Breast epithelium (tissue), 4 donors: ENCODE data around the gene PRDX1. TPM values are rescaled to one million over a fixed set of nuclear protein-coding genes. Genes with fewer than 3 reads are reported as not detected.
"Not testable (repeated sequence)": the region's sequence is repeated elsewhere in the genome, so short reads cannot be mapped to it uniquely, and the experiment has no call there.

Experiments
- DNase-seq, 2 donors: peaks; one replicate each; pipeline ENCODE4 v3.0.0-alpha.2; 2019; ENCODE audit warnings: low spot score in 2 of 2
- H3K27ac ChIP-seq, 2 donors: fragments of 200-600 bp; sonication (generic) in 1 of 2; one replicate each; pipeline ENCODE4 v1.5.1; 2016 to 2019; ENCODE audit warnings: mild to moderate bottlenecking in 1 of 2
- H3K27me3 ChIP-seq, 2 donors: fragments of 200-600 bp; sonication (generic) in 1 of 2; one replicate each; pipeline versions ENCODE4 v1.5.1 to v1.6.0; 2017 to 2019; ENCODE audit warnings: control low read depth in 1 of 2, mild to moderate bottlenecking in 1 of 2
- H3K36me3 ChIP-seq: fragments of 200-600 bp; one replicate; pipeline ENCODE4 v1.5.1; 2019
- H3K4me1 ChIP-seq, 2 donors: fragments of 200-600 bp; sonication (generic); one replicate each; pipeline ENCODE4 v1.5.1; 2016 to 2019; ENCODE audit warnings: control low read depth in 1 of 2
- H3K4me3 ChIP-seq, 3 donors: fragments of 200-600 bp; sonication (generic); 1 replicate in 2 of 3; 2 replicates in 1 of 3; pipeline ENCODE4 v1.5.1; 2016 to 2019; ENCODE audit warnings: mild to moderate bottlenecking in 3 of 3, moderate library complexity in 2 of 3
- H3K9me3 ChIP-seq, 2 donors: fragments of 200-600 bp; sonication (generic) in 1 of 2; one replicate each; pipeline ENCODE4 v1.5.1; 2016 to 2019; ENCODE audit warnings: control low read depth in 1 of 2
- CTCF ChIP-seq, 3 donors: fragments of 450-650 bp; IDR thresholded peaks; one replicate each; pipeline ENCODE4 v1.5.1; 2016 to 2017; ENCODE audit warnings: antibody characterized with exemption in 3 of 3, mild to moderate bottlenecking in 3 of 3, moderate library complexity in 3 of 3
- POLR2A ChIP-seq: fragments of 450-650 bp; IDR thresholded peaks from one replicate; pipeline ENCODE4 v1.6.1; 2016; ENCODE audit warnings: antibody characterized with exemption, mild to moderate bottlenecking, moderate library complexity
- POLR2AphosphoS5 ChIP-seq, 3 donors: sonication (generic); formaldehyde crosslinking; IDR thresholded peaks; one replicate each; pipeline ENCODE4 v1.6.1; 2017; ENCODE audit warnings: antibody characterized with exemption in 3 of 3
- intact Hi-C: fragments of 100-400 bp; cut with DNase I; formaldehyde crosslinking; loops from one replicate; pipeline ENCODE4 v1.15.1; 2023; ENCODE audit warnings: low total_unique reads
- total RNA-seq, 3 donors: library from RNA; depleted of rRNA; stranded (reverse); fragments of >200 nt; gene quantifications; one replicate each; pipeline ENCODE4 v1.1.0, GENCODE V29; 2016

The PRDX1 gene
- total RNA-seq, 3 donors from 2014 or later: 178 to 313 (median 308) TPM

DNA sequence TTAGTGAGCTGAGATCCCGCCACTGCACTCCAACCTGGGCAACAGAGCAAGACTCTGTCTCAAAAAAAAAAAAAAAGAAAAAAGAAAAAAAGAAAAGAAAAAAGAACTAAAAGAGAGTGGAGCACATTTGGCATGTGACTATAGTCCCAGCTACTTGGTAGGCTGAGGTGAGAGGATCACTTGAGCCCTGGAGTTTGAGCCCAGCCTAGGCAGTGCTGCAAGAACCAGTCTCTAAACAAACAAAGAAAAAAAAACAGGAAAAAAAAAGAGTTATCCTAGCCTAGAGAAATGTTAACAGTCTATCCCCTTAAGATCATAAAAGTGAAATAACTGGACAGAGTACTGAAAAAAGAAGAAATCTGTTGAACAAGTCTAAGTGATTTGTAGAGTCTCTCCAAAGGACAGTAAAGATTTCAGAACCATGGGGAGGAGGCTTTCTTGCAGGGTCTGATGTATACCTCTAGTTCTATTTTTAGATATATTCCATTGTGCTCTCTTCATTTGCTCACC is 4.5 kb upstream of the PRDX1 start:
- no peaks in the 10 kb centered on the region for H3K36me3 ChIP-seq
- intact Hi-C loops: no loop called here
- DNase-seq: no peak
- H3K4me3 ChIP-seq: no peak overlapping the region
- H3K27ac ChIP-seq: no peak overlapping the region
- no peaks in the 10 kb centered on the region for H3K9me3 ChIP-seq
- TF ChIP-seq POLR2A: no peak
- TF ChIP-seq CTCF (IDR thresholded peaks at IDR 0.05): no peak
- TF ChIP-seq POLR2AphosphoS5 (IDR thresholded peaks at IDR 0.05): no peak
- H3K27me3 ChIP-seq: no peaks in the 10 kb centered on the region
- H3K4me1 ChIP-seq: no peaks in the 10 kb centered on the region

- H3K27ac ChIP-seq, DNase-seq, H3K4me1 ChIP-seq, H3K4me3 ChIP-seq, H3K27me3 ChIP-seq, H3K36me3 ChIP-seq, intact Hi-C loops, H3K9me3 ChIP-seq: not testable (repeated sequence)
These were observed 2.3 kb upstream of the PRDX1 start for GRCh38 chr1:45523975-45524374.

DNA sequence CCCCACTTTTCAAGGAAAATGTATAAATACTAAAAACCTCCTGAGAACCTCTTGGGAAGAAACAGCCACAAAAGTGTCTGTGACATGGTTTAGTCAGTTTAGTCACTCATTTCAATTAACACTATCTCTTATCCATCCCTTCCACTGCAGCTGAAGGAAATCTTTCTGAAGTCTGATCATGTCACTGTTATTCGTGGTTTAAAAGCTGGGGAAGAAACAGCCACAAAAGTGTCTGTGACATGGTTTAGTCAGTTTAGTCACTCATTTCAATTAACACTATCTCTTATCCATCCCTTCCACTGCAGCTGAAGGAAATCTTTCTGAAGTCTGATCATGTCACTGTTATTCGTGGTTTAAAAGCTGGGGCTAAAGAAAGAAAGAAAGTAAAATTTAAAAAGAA is 1.8 kb upstream of the PRDX1 start:
- H3K4me1 ChIP-seq: peaks cover 5 to 12% of the 10 kb centered on the region in 2 donors
- H3K36me3 ChIP-seq, H3K27ac ChIP-seq, H3K9me3 ChIP-seq, H3K4me3 ChIP-seq, H3K27me3 ChIP-seq, intact Hi-C loops, DNase-seq: not testable (repeated sequence)

- intact Hi-C loops: no loop called here
- TF ChIP-seq CTCF (IDR thresholded peaks at IDR 0.05) (no peak), POLR2AphosphoS5 (IDR thresholded peaks at IDR 0.05) (no peak), POLR2A (no peak)
- peaks cover 5 to 12% of the 10 kb centered on the region in 2 donors for H3K4me1 ChIP-seq
- DNase-seq: no peak
- H3K9me3 ChIP-seq: no peaks in the 10 kb centered on the region
- no peaks in the 10 kb centered on the region for H3K36me3 ChIP-seq
- peak overlapping the region; percentile 89 to 94 for H3K27ac ChIP-seq
- no peaks in the 10 kb centered on the region for H3K27me3 ChIP-seq
- peak overlapping the region; percentile 85 to 97 (median 86) for H3K4me3 ChIP-seq
These were observed 830 bp upstream of the PRDX1 start for GRCh38 chr1:45522324-45523104.

GRCh38 chr1:45519774-45520173 is 1.9 kb downstream of the PRDX1 start:
- not testable (repeated sequence) for H3K9me3 ChIP-seq, DNase-seq, H3K27me3 ChIP-seq, H3K36me3 ChIP-seq
- intact Hi-C loops: loop anchor here (5.0 kb wide), 1 partner anchor 1542 kb away; the partner anchor contains the start of gene B4GALT2
- Histone ChIP-seq H3K4me3 (peak overlapping the region in 2 of 3 donors; percentile 11 to 29), H3K4me1 (peaks cover 5 to 14% of the 10 kb centered on the region in 2 donors), H3K27ac (peak overlapping the region; percentile 29 to 34)

DNA sequence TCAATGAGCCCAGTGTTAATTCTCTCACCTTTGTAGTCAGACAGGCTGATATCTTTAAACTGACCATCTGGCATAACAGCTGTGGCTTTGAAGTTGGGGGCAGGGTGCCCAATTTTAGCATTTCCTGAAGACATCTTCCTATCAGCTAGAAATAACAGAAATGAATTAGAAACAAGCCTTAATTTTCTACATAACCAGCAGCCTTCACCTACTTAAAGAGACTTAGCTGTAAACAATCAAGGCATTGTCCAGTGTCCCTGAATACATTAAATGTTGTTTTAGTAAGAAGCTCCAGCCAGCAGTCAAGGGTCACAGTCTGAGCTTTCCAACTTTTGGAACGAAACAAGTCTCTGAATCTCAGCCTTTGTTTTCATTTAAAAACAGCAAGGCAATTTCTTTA is 2.8 kb downstream of the PRDX1 start:
- Histone ChIP-seq H3K36me3 (peaks cover 5% of the 10 kb centered on the region), H3K4me3 (peak overlapping the region in 2 of 3 donors; percentile 11 to 29), H3K9me3 (no peaks in the 10 kb centered on the region), H3K27me3 (no peaks in the 10 kb centered on the region), H3K4me1 (peaks cover 5 to 14% of the 10 kb centered on the region in 2 donors), H3K27ac (peak overlapping the region in 1 of 2 donors; percentile 11)
- DNase-seq: no peak
- intact Hi-C loops: loop anchor here (5.0 kb wide), 1 partner anchor 1542 kb away; the partner anchor contains the start of gene B4GALT2
- TF ChIP-seq POLR2AphosphoS5 (IDR thresholded peaks at IDR 0.05) (no peak), POLR2A (no peak), CTCF (IDR thresholded peaks at IDR 0.05) (no peak)

- H3K27me3 ChIP-seq, H3K9me3 ChIP-seq, DNase-seq, H3K36me3 ChIP-seq, H3K4me3 ChIP-seq: not testable (repeated sequence)
- Histone ChIP-seq H3K4me1 (peaks cover 5 to 14% of the 10 kb centered on the region in 2 donors), H3K27ac (peak overlapping the region in 1 of 2 donors; percentile 11)
- intact Hi-C loops: loop anchor here (5.0 kb wide), 1 partner anchor 1541 kb away; the partner anchor contains the start of gene B4GALT2
These were observed 3.3 kb downstream of the PRDX1 start for GRCh38 chr1:45518366-45518765.
